Measurements from ENCODE around the gene NCAM2. TPM values are rescaled to one million over a fixed set of nuclear protein-coding genes. Genes with fewer than 3 reads are reported as not detected.

The NCAM2 gene
- total and polyA plus RNA-seq, 2 of the 8 experiments (the other 6 are each of a cell fraction or from before 2014, with no cell fraction given), result 0.14 to 1.1 TPM

GRCh38 chr21:21286170-21286798 is 288.1 kb downstream of the NCAM2 start (continued):
- TF ChIP-seq SP2 (IDR thresholded peaks at IDR 0.05; ENCODE audit: low read length) (no peak), ASH2L (IDR thresholded peaks at IDR 0.05; ENCODE audit: low read length) (no peak), HDAC2 (IDR thresholded peaks at IDR 0.05; ENCODE audit: borderline replicate concordance in 1 of 2, low read depth in 2 of 2, low read length in 2 of 2) (no peak)
- TF ChIP-seq, protein P1, sequence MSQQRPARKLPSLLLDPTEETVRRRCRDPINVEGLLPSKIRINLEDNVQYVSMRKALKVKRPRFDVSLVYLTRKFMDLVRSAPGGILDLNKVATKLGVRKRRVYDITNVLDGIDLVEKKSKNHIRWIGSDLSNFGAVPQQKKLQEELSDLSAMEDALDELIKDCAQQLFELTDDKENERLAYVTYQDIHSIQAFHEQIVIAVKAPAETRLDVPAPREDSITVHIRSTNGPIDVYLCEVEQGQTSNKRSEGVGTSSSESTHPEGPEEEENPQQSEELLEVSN (IDR thresholded peaks at IDR 0.05), result no peak
